22Rv1 (cell line): ENCODE data around the gene DCAF11.

Source experiments
- H3K27ac ChIP-seq: fragments of 450-650 bp; 2 replicates; pipeline ENCODE4 v1.5.1; 2017
- ZFX ChIP-seq: fragments of 450-650 bp; IDR thresholded peaks from 2 replicates; pipeline ENCODE4 v1.6.1; 2017; ENCODE audit warnings: antibody characterized with exemption, borderline replicate concordance
- TF ChIP-seq, protein P1 (sequence below): fragments of 450-650 bp; IDR thresholded peaks from 2 replicates; pipeline ENCODE4 v1.5.1; 2017; ENCODE audit warnings: mild to moderate bottlenecking

Gene DCAF11

DNA sequence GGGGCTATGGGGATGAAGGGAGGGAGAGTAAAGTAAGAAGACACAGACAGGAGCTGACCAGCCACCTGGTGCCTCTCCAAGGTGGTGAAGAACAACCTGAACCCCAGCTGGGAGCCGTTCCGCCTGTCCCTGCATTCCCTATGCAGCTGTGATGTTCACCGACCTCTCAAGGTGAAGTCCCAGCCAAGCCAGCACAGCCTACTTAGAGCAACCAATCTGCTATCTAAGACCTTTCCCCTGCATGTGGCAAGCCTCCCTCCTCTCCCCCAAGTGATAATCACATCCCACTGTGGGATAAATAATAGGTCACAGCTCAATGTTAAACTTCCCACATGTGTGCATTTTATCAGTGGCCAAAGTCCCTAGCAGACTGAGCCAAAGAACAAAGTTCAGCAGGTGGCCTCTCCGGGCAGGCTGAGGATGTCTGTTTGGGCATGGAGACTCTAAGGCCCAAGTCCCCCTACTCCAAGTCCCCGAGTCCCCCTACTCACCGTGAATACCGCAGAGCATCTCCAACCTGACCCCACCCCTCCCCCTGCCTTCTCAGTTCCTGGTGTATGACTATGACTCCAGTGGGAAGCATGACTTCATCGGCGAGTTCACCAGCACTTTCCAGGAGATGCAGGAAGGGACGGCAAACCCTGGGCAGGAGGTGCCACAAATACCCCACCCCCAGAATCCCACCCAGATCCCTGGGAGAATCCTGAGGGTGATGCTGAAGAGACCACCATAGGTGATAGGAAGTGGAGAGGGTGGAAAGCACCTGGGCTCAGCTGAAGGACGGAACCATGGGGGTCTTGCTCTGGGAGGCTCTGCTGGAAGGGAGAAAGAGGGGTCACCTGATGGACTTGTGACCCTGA, 39.7 kb upstream of the DCAF11 start:
- H3K27ac ChIP-seq, result no peak overlapping the region
- no peak for TF ChIP-seq ZFX
- TF ChIP-seq, protein P1, sequence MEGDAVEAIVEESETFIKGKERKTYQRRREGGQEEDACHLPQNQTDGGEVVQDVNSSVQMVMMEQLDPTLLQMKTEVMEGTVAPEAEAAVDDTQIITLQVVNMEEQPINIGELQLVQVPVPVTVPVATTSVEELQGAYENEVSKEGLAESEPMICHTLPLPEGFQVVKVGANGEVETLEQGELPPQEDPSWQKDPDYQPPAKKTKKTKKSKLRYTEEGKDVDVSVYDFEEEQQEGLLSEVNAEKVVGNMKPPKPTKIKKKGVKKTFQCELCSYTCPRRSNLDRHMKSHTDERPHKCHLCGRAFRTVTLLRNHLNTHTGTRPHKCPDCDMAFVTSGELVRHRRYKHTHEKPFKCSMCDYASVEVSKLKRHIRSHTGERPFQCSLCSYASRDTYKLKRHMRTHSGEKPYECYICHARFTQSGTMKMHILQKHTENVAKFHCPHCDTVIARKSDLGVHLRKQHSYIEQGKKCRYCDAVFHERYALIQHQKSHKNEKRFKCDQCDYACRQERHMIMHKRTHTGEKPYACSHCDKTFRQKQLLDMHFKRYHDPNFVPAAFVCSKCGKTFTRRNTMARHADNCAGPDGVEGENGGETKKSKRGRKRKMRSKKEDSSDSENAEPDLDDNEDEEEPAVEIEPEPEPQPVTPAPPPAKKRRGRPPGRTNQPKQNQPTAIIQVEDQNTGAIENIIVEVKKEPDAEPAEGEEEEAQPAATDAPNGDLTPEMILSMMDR, result no peak

DNA sequence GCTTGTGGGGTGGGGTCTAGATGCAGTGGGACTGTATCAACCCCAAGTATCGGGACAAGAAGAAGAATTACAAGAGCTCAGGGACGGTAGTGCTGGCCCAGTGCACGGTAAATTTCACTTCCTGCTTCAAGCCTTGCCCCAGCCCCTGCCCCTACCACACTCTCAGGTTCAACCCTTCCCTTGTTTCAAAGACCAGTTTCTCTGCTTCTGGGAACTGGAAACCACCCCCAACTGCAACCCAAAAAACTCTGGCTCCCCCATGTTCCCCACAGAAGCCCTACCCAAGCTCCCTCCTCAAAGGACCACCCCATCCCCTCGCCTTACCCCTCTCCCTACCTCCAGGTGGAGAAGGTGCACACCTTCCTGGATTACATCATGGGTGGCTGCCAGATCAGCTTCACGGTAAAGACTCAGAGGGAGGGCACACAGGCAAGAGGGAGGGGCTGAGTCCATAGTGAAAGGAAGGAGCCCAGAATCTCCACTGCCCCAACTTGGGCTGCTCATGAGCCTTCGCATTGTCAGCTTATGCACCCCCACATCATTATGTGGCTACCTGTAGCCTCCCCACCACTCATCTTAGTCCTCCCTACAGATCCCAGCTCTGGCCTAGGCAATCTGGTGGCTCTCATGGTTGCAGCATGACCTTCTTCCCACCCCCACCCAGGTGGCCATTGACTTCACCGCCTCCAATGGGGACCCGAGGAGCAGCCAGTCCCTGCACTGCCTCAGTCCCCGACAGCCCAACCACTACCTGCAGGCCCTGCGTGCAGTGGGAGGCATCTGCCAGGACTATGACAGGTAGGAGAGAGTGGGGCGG, 38.9 kb upstream of the DCAF11 start:
- TF ChIP-seq, protein P1, result no peak
- TF ChIP-seq ZFX, result no peak

DNA sequence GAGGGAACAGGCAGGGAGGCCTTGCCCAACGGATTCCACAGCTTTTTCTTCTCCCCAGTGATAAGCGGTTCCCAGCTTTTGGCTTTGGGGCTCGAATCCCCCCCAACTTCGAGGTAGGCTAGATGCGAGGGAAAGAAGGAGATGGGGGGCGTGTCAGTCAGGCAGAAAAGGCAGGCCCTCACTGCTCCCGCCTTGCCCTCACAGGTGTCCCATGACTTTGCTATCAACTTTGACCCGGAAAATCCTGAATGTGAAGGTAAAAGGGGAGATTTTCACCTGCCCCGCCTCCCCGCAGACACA, 38.3 kb upstream of the DCAF11 start:
- TF ChIP-seq, protein P1, result no peak
- no peak for TF ChIP-seq ZFX
- H3K27ac ChIP-seq, result no peak overlapping the region

More for the DNA sequence above, 38.9 kb upstream of the DCAF11 start:
- H3K27ac ChIP-seq, result no peak overlapping the region

DNA sequence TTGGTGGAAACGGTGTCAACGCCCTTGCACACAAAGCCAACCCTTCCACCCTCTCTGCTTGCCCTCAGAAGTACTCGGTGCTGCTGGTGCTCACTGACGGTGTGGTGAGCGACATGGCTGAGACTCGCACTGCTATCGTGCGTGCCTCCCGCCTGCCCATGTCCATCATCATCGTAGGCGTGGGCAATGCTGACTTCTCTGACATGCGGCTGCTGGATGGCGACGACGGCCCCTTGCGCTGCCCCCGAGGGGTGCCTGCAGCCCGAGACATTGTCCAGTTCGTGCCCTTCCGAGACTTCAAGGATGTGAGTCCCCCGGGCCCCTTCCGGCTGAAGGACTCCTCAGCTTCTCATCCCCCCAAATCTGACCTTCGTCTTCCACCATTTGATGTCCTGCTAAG, 37.5 kb upstream of the DCAF11 start:
- H3K27ac ChIP-seq, result no peak overlapping the region
- TF ChIP-seq, protein P1, result no peak
- TF ChIP-seq ZFX, result no peak

DNA sequence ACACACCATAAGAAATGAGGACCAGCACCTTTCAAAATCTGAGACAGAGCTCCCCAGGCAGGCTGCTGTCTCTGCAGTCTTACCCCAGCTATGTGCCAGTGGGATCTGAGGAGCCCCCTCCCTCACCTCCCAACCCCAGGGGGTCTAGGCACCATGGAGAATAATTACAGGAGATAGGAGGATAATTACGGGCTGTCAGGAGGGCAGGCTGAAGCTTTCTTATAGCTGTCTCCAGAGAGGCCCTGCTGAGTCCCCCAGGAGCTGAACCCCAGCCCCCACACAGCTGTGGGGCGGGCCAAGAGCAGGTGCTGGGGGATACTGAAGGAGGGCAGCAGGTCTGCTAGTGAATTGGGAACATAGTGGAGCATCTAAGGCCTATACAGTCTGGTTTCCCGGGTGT, 36.4 kb upstream of the DCAF11 start:
- TF ChIP-seq, protein P1, result no peak
- no peak for TF ChIP-seq ZFX

DNA sequence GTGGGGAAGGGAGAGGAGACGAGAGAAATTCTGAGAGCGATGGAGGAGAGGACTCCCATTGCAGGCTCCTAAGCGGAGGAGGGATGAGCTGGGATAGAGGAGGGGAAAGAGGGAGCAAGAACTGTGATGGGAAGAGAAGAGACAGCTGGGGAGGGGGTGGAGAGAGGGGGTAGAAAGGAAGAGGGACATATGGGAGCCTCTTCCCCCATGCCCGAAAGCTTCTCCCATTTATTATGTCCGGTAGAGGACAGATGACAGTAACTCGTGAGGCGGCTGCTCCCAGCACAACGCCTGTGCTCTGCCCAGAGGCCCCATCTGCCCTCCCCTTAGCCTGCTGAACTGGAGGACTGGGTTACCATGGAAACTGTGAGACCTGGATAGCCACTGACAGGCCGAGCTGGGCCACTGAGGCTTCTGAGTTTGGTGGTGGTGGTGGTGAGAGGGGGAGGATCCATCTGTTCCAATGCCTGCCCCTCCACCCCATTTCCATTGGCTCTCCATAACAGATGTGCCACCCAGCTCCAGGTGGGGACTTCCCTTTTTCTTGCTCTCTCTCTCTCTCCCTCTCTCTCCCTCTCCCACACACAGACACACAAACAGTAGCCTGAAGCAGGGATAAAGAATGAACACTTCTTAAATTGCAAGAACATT, 35.0 kb upstream of the DCAF11 start:
- no peak overlapping the region for H3K27ac ChIP-seq
- TF ChIP-seq, protein P1, result no peak
- no peak for TF ChIP-seq ZFX

More for the DNA sequence above, 36.4 kb upstream of the DCAF11 start:
- no peak overlapping the region for H3K27ac ChIP-seq
